ENCODE results near the gene LRP8.

The LRP8 gene

GRCh38 chr1:53371851-53372250, 44.0 kb upstream of the LRP8 start:
- TF ChIP-seq CTCF (IDR thresholded peaks at IDR 0.05; ENCODE audit: low read depth, low read length, missing control alignments), result no peak
- no peak for DNase-seq (ENCODE audit: low read depth)
- no peak overlapping the region for H3K4me3 ChIP-seq (ENCODE audit: low read depth, low read length)

- DNase-seq (ENCODE audit: low read depth), result no peak
- H3K4me3 ChIP-seq (ENCODE audit: low read depth, low read length), result no peak overlapping the region
- TF ChIP-seq CTCF (IDR thresholded peaks at IDR 0.05; ENCODE audit: low read depth, low read length, missing control alignments), result no peak
Measured at GRCh38 chr1:53371121-53371666, 43.3 kb upstream of the LRP8 start.

- no peak overlapping the region for H3K4me3 ChIP-seq (ENCODE audit: low read depth, low read length)
- no peak for TF ChIP-seq CTCF (IDR thresholded peaks at IDR 0.05; ENCODE audit: low read depth, low read length, missing control alignments)
- DNase-seq (ENCODE audit: low read depth), result no peak
Measured at GRCh38 chr1:53370369-53370961, 42.6 kb upstream of the LRP8 start.

GRCh38 chr1:53369761-53370160, 41.9 kb upstream of the LRP8 start:
- H3K4me3 ChIP-seq (ENCODE audit: low read depth, low read length), result no peak overlapping the region
- no peak for DNase-seq (ENCODE audit: low read depth)
- no peak for TF ChIP-seq CTCF (IDR thresholded peaks at IDR 0.05; ENCODE audit: low read depth, low read length, missing control alignments)

- no peak for DNase-seq (ENCODE audit: low read depth)
- no peak for TF ChIP-seq CTCF (IDR thresholded peaks at IDR 0.05; ENCODE audit: low read depth, low read length, missing control alignments)
Measured at GRCh38 chr1:53369034-53369750, 41.3 kb upstream of the LRP8 start.

GRCh38 chr1:53368314-53369033, 40.6 kb upstream of the LRP8 start:
- H3K4me3 ChIP-seq (ENCODE audit: low read depth, low read length), result no peak overlapping the region; the same call in 1 of the 2 replicates
- DNase-seq (ENCODE audit: low read depth), result no peak
- no peak for TF ChIP-seq CTCF (IDR thresholded peaks at IDR 0.05; ENCODE audit: low read depth, low read length, missing control alignments)

More at GRCh38 chr1:53369034-53369750, 41.3 kb upstream of the LRP8 start:
- no peak overlapping the region for H3K4me3 ChIP-seq (ENCODE audit: low read depth, low read length)
